ENCODE results near the gene KLHL17. TPM values are rescaled to one million over a fixed set of nuclear protein-coding genes. Genes with fewer than 3 reads are reported as not detected.

Gene KLHL17
- polyA plus RNA-seq, 1 experiment = 14.7 TPM

DNA sequence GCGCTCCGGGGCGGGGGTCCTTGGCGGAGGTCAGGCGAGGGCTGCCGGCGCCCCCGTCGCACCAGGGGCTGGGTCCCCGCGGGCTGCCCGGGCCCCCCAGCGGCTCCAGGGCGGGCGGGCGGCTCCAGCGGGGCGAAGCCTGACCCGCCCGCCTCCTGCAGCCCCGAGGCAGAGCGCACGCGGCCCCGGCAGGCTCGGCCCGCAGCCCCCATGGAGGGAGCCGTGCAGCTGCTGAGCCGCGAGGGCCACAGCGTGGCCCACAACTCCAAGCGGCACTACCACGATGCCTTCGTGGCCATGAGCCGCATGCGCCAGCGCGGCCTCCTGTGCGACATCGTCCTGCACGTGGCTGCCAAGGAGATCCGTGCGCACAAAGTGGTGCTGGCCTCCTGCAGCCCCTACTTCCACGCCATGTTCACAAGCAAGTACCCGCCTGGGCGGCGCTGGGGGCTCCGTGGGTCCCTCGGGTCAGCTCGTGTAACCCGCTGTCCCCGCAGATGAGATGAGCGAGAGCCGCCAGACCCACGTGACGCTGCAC is 817 bp downstream of the KLHL17 start:
- no peak for DNase-seq (ENCODE audit: low read depth)
- CTCF ChIA-PET = interaction anchor here (1.3 kb wide), 1 partner anchor 55 kb away, joined by 3 read pairs; no protein-coding TSS in a partner anchor
- Histone ChIP-seq H3K27me3 (ENCODE audit: control insufficient read depth, insufficient read depth, low read length) (no peaks in the 10 kb centered on the region; the same call in 1 of the 2 replicates), H3K36me3 (ENCODE audit: control insufficient read depth, insufficient read depth, low read length) (peaks cover 17% of the 10 kb centered on the region), H3K4me3 (ENCODE audit: low read depth, low read length) (peak overlapping the region; percentile 73)
- POLR2A ChIA-PET = no interaction called here
- TF ChIP-seq, protein P1, sequence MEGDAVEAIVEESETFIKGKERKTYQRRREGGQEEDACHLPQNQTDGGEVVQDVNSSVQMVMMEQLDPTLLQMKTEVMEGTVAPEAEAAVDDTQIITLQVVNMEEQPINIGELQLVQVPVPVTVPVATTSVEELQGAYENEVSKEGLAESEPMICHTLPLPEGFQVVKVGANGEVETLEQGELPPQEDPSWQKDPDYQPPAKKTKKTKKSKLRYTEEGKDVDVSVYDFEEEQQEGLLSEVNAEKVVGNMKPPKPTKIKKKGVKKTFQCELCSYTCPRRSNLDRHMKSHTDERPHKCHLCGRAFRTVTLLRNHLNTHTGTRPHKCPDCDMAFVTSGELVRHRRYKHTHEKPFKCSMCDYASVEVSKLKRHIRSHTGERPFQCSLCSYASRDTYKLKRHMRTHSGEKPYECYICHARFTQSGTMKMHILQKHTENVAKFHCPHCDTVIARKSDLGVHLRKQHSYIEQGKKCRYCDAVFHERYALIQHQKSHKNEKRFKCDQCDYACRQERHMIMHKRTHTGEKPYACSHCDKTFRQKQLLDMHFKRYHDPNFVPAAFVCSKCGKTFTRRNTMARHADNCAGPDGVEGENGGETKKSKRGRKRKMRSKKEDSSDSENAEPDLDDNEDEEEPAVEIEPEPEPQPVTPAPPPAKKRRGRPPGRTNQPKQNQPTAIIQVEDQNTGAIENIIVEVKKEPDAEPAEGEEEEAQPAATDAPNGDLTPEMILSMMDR (IDR thresholded peaks at IDR 0.05; ENCODE audit: insufficient read depth, low read depth, low read length) = no peak

DNA sequence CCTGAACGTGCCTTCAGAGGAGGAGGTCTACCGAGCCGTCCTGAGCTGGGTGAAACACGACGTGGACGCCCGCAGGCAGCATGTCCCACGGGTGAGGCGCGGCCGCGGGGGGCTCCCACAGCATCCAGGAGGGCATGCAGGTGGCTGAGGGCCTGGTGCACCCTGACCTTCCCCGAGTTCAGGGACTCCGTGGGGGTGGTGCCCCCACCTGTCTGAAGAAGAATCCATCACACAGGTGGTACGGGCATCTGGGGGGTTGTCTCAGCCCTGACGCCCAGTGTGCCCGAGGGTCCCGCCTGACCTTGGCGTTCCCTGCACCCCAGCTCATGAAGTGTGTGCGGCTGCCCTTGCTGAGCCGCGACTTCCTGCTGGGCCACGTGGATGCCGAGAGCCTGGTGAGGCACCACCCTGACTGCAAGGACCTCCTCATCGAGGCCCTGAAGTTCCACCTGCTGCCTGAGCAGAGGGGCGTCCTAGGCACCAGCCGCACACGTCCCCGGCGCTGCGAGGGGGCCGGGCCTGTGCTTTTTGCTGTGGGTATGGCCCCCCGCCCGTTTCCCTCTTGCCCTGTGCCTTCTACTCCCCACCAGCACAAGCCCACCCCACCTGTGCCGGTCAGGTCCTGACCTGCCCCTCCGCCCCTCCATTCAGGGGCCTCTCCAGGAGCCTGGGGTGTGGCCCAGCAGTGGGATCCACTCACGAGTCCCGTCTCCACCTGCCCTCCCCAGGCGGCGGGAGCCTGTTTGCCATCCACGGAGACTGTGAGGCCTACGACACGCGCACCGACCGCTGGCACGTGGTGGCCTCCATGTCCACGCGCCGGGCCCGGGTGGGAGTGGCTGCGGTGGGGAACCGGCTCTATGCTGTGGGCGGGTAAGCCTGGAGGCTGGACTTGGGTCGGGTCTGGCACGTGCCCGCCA is 2.3 kb downstream of the KLHL17 start:
- ChIA-PET CTCF (no interaction called here), POLR2A (no interaction called here)
- TF ChIP-seq, protein P1 (IDR thresholded peaks at IDR 0.05; ENCODE audit: insufficient read depth, low read depth, low read length) = no peak
- DNase-seq (ENCODE audit: low read depth) = no peak
- H3K4me3 ChIP-seq (ENCODE audit: low read depth, low read length) = no peak overlapping the region
- H3K36me3 ChIP-seq (ENCODE audit: control insufficient read depth, insufficient read depth, low read length) = peaks cover 11% of the 10 kb centered on the region; the same call in 1 of the 2 replicates
- no peaks in the 10 kb centered on the region for H3K27me3 ChIP-seq (ENCODE audit: control insufficient read depth, insufficient read depth, low read length)

DNA sequence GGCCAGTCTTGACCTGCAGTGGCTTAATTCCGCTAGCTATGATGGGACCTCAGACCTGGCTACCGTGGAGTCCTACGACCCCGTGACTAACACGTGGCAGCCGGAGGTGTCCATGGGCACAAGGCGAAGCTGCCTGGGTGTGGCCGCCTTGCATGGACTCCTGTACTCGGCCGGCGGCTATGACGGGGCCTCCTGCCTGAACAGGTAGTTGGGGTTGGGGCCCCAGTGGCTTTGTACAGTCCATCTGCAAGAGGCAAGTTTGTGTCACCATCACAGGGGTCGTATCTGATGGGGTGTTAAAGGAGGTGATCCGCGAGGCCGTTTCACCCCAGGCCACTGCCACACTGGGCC is 2.9 kb downstream of the KLHL17 start:
- POLR2A ChIA-PET = no interaction called here
- CTCF ChIA-PET = no interaction called here

DNA sequence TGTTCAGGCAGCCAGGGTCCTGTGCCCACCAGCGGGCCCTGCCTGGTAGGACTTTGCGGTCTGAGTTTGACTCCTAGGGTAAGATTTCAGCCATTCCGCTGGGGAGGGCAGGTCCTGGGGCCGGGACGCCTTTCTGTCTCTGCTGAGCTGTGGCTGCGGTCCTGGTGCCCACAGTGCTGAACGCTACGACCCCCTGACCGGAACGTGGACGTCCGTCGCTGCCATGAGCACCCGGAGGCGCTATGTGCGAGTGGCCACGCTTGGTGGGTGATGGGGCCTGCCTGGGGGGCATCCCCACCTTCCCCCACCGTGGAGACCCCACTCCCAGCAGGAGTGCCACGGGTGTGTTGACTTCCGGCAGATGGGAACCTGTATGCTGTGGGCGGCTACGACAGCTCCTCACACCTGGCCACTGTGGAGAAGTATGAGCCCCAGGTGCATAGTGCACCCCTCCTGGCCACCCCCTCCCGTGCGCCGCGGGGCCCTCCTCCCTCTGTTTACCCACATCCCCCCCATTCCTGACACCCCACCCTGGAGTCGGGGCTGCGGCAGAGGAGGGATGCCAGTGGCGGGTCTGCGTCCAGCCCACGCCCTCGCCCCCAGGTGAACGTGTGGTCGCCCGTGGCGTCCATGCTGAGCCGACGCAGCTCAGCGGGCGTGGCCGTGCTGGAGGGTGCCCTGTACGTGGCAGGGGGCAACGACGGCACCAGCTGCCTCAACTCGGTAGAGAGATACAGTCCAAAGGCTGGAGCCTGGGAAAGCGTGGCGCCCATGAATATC is 3.6 kb downstream of the KLHL17 start:
- no peak overlapping the region for H3K4me3 ChIP-seq (ENCODE audit: low read depth, low read length)
- H3K36me3 ChIP-seq (ENCODE audit: control insufficient read depth, insufficient read depth, low read length) = peaks cover 11% of the 10 kb centered on the region; the same call in 1 of the 2 replicates
- POLR2A ChIA-PET = interaction anchor here (0.6 kb wide), 1 partner anchor 36 kb away, joined by 3 read pairs; the partner anchor contains the start of gene HES4
- CTCF ChIA-PET = no interaction called here
- no peaks in the 10 kb centered on the region for H3K27me3 ChIP-seq (ENCODE audit: control insufficient read depth, insufficient read depth, low read length)
- TF ChIP-seq, protein P1 (IDR thresholded peaks at IDR 0.05; ENCODE audit: insufficient read depth, low read depth, low read length) = no peak
- no peak for DNase-seq (ENCODE audit: low read depth)

More for the DNA sequence above, 2.9 kb downstream of the KLHL17 start:
- DNase-seq (ENCODE audit: low read depth) = no peak
- TF ChIP-seq, protein P1 (IDR thresholded peaks at IDR 0.05; ENCODE audit: insufficient read depth, low read depth, low read length) = no peak
- H3K4me3 ChIP-seq (ENCODE audit: low read depth, low read length) = no peak overlapping the region
- H3K27me3 ChIP-seq (ENCODE audit: control insufficient read depth, insufficient read depth, low read length) = no peaks in the 10 kb centered on the region
- H3K36me3 ChIP-seq (ENCODE audit: control insufficient read depth, insufficient read depth, low read length) = peaks cover 11% of the 10 kb centered on the region; the same call in 1 of the 2 replicates
